ENCODE results near the gene MAGI2. TPM values are rescaled to one million over a fixed set of nuclear protein-coding genes. Genes with fewer than 3 reads are reported as not detected.

The MAGI2 gene
- polyA plus RNA-seq, 3 donors: 0.03 to 0.11 TPM; not detected in 1

DNA sequence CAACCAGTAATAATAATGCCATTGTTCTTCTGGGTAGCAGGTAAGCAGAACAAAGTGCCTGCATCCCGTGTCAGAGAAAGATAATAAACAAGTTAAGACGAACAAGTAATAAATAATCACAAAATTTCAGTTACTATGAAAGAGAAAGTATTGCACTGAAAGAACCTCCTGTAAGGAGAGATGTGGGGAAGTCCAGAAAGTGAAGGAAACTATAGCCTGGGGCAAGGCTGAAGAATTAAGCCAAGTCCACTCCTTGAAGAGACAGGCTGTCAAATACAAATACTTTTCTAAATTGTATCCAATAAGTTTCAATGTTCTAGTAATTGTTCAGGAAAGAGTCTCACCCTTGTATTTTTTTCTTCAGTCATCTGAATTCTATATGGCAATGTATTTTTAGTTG is 611.4 kb downstream of the MAGI2 start:
- H3K27me3 Mint-ChIP-seq (ENCODE audit: low read depth in 3 of 3): no peaks in the 10 kb centered on the region
- Histone ChIP-seq H3K4me1 (ENCODE audit: control insufficient read depth in 1 of 2, insufficient read depth in 2 of 2, low read length in 2 of 2) (no peaks in the 10 kb centered on the region), H3K27ac (ENCODE audit: low read depth in 1 of 2, low read length in 2 of 2) (no peak overlapping the region), H3K9me3 (replicated peaks in 1 of 2; ENCODE audit: control insufficient read depth in 1 of 2, insufficient read depth in 1 of 2, low read length in 2 of 2) (no peaks in the 10 kb centered on the region), H3K36me3 (replicated peaks in 1 of 2; ENCODE audit: control insufficient read depth in 1 of 2, insufficient read depth in 2 of 2, low read length in 2 of 2) (no peaks in the 10 kb centered on the region), H3K79me2 (ENCODE audit: insufficient read depth, low read length) (no peaks in the 10 kb centered on the region), H3K9ac (ENCODE audit: insufficient read depth, low read length, poor library complexity, severe bottlenecking) (no peak overlapping the region), H4K20me1 (ENCODE audit: insufficient read depth, low read length) (no peaks in the 10 kb centered on the region), H3K4me3 (replicated peaks in 1 of 3; ENCODE audit: low read depth in 2 of 3, low read length in 3 of 3) (no peak overlapping the region), H3K27me3 (ENCODE audit: control insufficient read depth in 2 of 2, insufficient read depth in 2 of 2, low read length in 2 of 2) (no peaks in the 10 kb centered on the region), H2AFZ (ENCODE audit: insufficient read depth, low read depth, low read length, poor library complexity, severe bottlenecking) (no peak overlapping the region), H3K4me2 (replicated peaks; ENCODE audit: extremely low read depth, low read length, poor library complexity, severe bottlenecking) (no peak overlapping the region)
- H3K4me1 Mint-ChIP-seq: no peaks in the 10 kb centered on the region
- no CpG with 5 or more reads among the region's 2 CpGs for WGBS (ENCODE audit: insufficient coverage)
- TF ChIP-seq, protein P1, sequence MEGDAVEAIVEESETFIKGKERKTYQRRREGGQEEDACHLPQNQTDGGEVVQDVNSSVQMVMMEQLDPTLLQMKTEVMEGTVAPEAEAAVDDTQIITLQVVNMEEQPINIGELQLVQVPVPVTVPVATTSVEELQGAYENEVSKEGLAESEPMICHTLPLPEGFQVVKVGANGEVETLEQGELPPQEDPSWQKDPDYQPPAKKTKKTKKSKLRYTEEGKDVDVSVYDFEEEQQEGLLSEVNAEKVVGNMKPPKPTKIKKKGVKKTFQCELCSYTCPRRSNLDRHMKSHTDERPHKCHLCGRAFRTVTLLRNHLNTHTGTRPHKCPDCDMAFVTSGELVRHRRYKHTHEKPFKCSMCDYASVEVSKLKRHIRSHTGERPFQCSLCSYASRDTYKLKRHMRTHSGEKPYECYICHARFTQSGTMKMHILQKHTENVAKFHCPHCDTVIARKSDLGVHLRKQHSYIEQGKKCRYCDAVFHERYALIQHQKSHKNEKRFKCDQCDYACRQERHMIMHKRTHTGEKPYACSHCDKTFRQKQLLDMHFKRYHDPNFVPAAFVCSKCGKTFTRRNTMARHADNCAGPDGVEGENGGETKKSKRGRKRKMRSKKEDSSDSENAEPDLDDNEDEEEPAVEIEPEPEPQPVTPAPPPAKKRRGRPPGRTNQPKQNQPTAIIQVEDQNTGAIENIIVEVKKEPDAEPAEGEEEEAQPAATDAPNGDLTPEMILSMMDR (IDR thresholded peaks at IDR 0.05): no peak
- H3K9me3 Mint-ChIP-seq: peaks cover 0 to 8% (median 3%) of the 10 kb centered on the region in 7 donors
- no peaks in the 10 kb centered on the region for H3K36me3 Mint-ChIP-seq
- H3K27ac Mint-ChIP-seq: no peak overlapping the region
- DNase-seq: no peak
- intact Hi-C loops (cut with micrococcal nuclease): no loop called here
- H3K4me3 Mint-ChIP-seq: no peak overlapping the region

DNA sequence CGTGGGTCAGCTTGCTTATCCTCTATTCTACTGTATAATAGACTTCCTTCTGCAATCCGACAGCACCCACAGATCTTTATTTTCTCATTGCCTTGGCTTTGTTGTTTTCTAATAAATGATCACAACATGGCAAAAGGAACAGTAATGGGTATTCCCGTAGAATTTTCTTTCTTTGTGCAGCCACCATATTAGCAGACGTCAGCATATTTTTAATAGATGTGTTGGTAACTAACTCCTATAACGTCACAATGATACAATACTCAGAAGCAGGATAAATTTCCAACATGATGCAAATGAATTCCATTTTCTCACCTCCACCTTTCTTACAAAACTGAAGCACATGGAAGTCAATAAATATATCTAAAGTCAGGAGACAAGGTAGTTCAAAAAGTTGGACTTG is 617.6 kb downstream of the MAGI2 start:
- no peak overlapping the region for H3K4me3 ChIP-seq (replicated peaks in 1 of 3; ENCODE audit: low read depth in 2 of 3, low read length in 3 of 3)
- no peak overlapping the region for H3K9ac ChIP-seq (ENCODE audit: insufficient read depth, low read length, poor library complexity, severe bottlenecking)
- no peak overlapping the region for H3K27ac ChIP-seq (ENCODE audit: low read depth in 1 of 2, low read length in 2 of 2)
- peaks cover 0 to 3% (median 1%) of the 10 kb centered on the region in 3 donors for H3K27me3 Mint-ChIP-seq (ENCODE audit: low read depth in 3 of 3)
- no peaks in the 10 kb centered on the region for H3K27me3 ChIP-seq (ENCODE audit: control insufficient read depth in 2 of 2, insufficient read depth in 2 of 2, low read length in 2 of 2)
- H3K4me1 ChIP-seq (ENCODE audit: control insufficient read depth in 1 of 2, insufficient read depth in 2 of 2, low read length in 2 of 2): no peaks in the 10 kb centered on the region
- DNase-seq: no peak
- no peaks in the 10 kb centered on the region for H3K36me3 Mint-ChIP-seq
- no peaks in the 10 kb centered on the region for H3K4me1 Mint-ChIP-seq
- peaks cover 2 to 16% (median 7%) of the 10 kb centered on the region in 7 donors for H3K9me3 Mint-ChIP-seq
- H3K4me3 Mint-ChIP-seq: no peak overlapping the region
- no peaks in the 10 kb centered on the region for H3K36me3 ChIP-seq (replicated peaks in 1 of 2; ENCODE audit: control insufficient read depth in 1 of 2, insufficient read depth in 2 of 2, low read length in 2 of 2)
- no peak overlapping the region for H3K27ac Mint-ChIP-seq
- no peaks in the 10 kb centered on the region for H3K79me2 ChIP-seq (ENCODE audit: insufficient read depth, low read length)
- WGBS (ENCODE audit: insufficient coverage): no CpG with 5 or more reads among the region's 5 CpGs
- H2AFZ ChIP-seq (ENCODE audit: insufficient read depth, low read depth, low read length, poor library complexity, severe bottlenecking): no peak overlapping the region
- H4K20me1 ChIP-seq (ENCODE audit: insufficient read depth, low read length): no peaks in the 10 kb centered on the region
- TF ChIP-seq, protein P1 (IDR thresholded peaks at IDR 0.05): no peak
- peaks cover 0 to 12% of the 10 kb centered on the region in 2 donors for H3K9me3 ChIP-seq (replicated peaks in 1 of 2; ENCODE audit: control insufficient read depth in 1 of 2, insufficient read depth in 1 of 2, low read length in 2 of 2)
- intact Hi-C loops (cut with micrococcal nuclease): no loop called here
- H3K4me2 ChIP-seq (replicated peaks; ENCODE audit: extremely low read depth, low read length, poor library complexity, severe bottlenecking): no peak overlapping the region

All from CD14-positive monocyte (primary cell).